HEK293T (cell line): ENCODE data around the gene WDHD1.

Source experiments
- ELF4 ChIP-seq: fragments of 450-650 bp; IDR thresholded peaks from 2 replicates; pipeline ENCODE4 v1.6.1; 2017; ENCODE audit warnings: antibody characterized with exemption
- FOXA1 ChIP-seq: fragments of 450-650 bp; IDR thresholded peaks from 2 replicates; pipeline ENCODE4 v1.6.1; 2016; ENCODE audit warnings: mild to moderate bottlenecking
- SP1 ChIP-seq: fragments of 450-650 bp; IDR thresholded peaks from 2 replicates; pipeline ENCODE4 v1.6.1; 2017
- SUZ12 ChIP-seq: fragments of 450-650 bp; IDR thresholded peaks from 2 replicates; pipeline ENCODE4 v1.6.1; 2016; ENCODE audit warnings: mild to moderate bottlenecking
- ZNF384 ChIP-seq: fragments of 450-650 bp; IDR thresholded peaks from 2 replicates; pipeline ENCODE4 v1.6.1; 2016

GRCh38 chr14:54935958-54936357 is 90.9 kb downstream of the WDHD1 start:
- TF ChIP-seq ELF4: no peak
- TF ChIP-seq SP1: no peak
- TF ChIP-seq SUZ12: no peak
- no peak for TF ChIP-seq FOXA1
- TF ChIP-seq ZNF384: no peak
